DOHH2 (cell line): Measurements from ENCODE around the gene GABRR2.

ENCODE experiments used
- H3F3A ChIP-seq: fragments of 200-600 bp; sonication (generic), shearing (Covaris generic); 2 replicates; pipeline ENCODE4 v1.6.0; 2016; ENCODE audit warnings: antibody characterized with exemption, mild to moderate bottlenecking; ENCODE audit not compliant: control insufficient read depth, insufficient read depth
- H3K27ac ChIP-seq: fragments of 200-600 bp; sonication (generic); 2 replicates; pipeline ENCODE4 v1.5.1; 2014; ENCODE audit warnings: low read depth, mild to moderate bottlenecking, low read length, moderate library complexity
- H3K27me3 ChIP-seq: fragments of 200-600 bp; sonication (generic); 2 replicates; pipeline ENCODE4 v1.6.1; 2014; ENCODE audit warnings: mild to moderate bottlenecking, low read length, mixed read lengths; ENCODE audit not compliant: control insufficient read depth
- H3K36me3 ChIP-seq: fragments of 200-600 bp; sonication (generic); 2 replicates; pipeline ENCODE4 v1.6.1; 2014; ENCODE audit warnings: mild to moderate bottlenecking, low read length, moderate library complexity, mixed read lengths; ENCODE audit not compliant: control insufficient read depth
- H3K4me1 ChIP-seq: fragments of 200-600 bp; sonication (generic); 2 replicates; pipeline ENCODE4 v1.6.1; 2014; ENCODE audit warnings: mild to moderate bottlenecking, low read length, mixed read lengths; ENCODE audit not compliant: control insufficient read depth
- H3K4me2 ChIP-seq: fragments of 200-600 bp; sonication (generic); 2 replicates; pipeline ENCODE4 v1.6.0; 2014; ENCODE audit warnings: mild to moderate bottlenecking, low read length, moderate library complexity
- H3K4me3 ChIP-seq: fragments of 200-600 bp; sonication (generic); 2 replicates; pipeline ENCODE4 v1.5.1; 2014; ENCODE audit warnings: mild to moderate bottlenecking, low read length, mixed read lengths
- H3K79me2 ChIP-seq: fragments of 200-600 bp; sonication (generic); 2 replicates; pipeline ENCODE4 v1.6.1; 2014; ENCODE audit warnings: mild to moderate bottlenecking, low read length, mixed read lengths; ENCODE audit not compliant: control insufficient read depth
- H3K9me2 ChIP-seq: fragments of 200-600 bp; sonication (generic); replicated peaks from 2 replicates; pipeline ENCODE4 v1.6.1; 2014; ENCODE audit warnings: mild to moderate bottlenecking, low read length, mixed read lengths; ENCODE audit not compliant: control insufficient read depth
- H3K9me3 ChIP-seq: fragments of 200-600 bp; sonication (generic); 2 replicates; pipeline ENCODE4 v1.6.1; 2014; ENCODE audit warnings: antibody characterized with exemption, low read length, mixed read lengths; ENCODE audit not compliant: control insufficient read depth, insufficient read depth
- H4K20me1 ChIP-seq: fragments of 200-600 bp; sonication (generic); 2 replicates; pipeline ENCODE4 v1.6.0; 2014; ENCODE audit warnings: low read depth, mild to moderate bottlenecking, antibody characterized with exemption, low read length, moderate library complexity; ENCODE audit not compliant: control insufficient read depth, insufficient read depth
- CTCF ChIP-seq: fragments of 200-600 bp; sonication (generic); IDR thresholded peaks from one replicate; pipeline ENCODE4 v1.5.1; 2014; ENCODE audit warnings: antibody characterized with exemption, mild to moderate bottlenecking, low read depth, low read length; ENCODE audit not compliant: poor library complexity, severe bottlenecking
- EZH2phosphoT487 ChIP-seq: fragments of 200-600 bp; sonication (generic); IDR thresholded peaks from 2 replicates; pipeline ENCODE4 v1.6.1; 2017; ENCODE audit warnings: borderline replicate concordance, mild to moderate bottlenecking, antibody characterized with exemption, low read length, moderate library complexity, mixed read lengths

The GABRR2 gene

GRCh38 chr6:89315249-89315885 lies at the start of gene GABRR2:
GABRR2 (minus strand) TSS chr6:89315299; CDS start chr6:89315165, 134 bp downstream.
- Histone ChIP-seq H3K36me3 (0 out of 2 replicates have a peak, but pooled peaks cover 6% of the 10 kb centered on the region), H3K9me2 (no peaks in the 10 kb centered on the region), H3K9me3 (no peaks in the 10 kb centered on the region), H3K4me1 (peaks cover 41% of the 10 kb centered on the region), H3K27ac (no peak within 1 kb of the TSS), H4K20me1 (no peaks in the 10 kb centered on the region), H3F3A (no peaks in the 10 kb centered on the region), H3K27me3 (no peaks in the 10 kb centered on the region), H3K4me2 (no peak within 1 kb of the TSS), H3K79me2 (no peaks in the 10 kb centered on the region), H3K4me3 (no peak within 1 kb of the TSS)
- TF ChIP-seq EZH2phosphoT487, result no peak
- no peak for TF ChIP-seq CTCF

- Histone ChIP-seq H3K27ac (no peak overlapping the region), H3K27me3 (no peaks in the 10 kb centered on the region), H3K9me3 (no peaks in the 10 kb centered on the region), H4K20me1 (no peaks in the 10 kb centered on the region), H3K36me3 (peaks cover 7% of the 10 kb centered on the region; the same call in 1 of the 2 replicates), H3K79me2 (peaks cover 10% of the 10 kb centered on the region), H3K9me2 (no peaks in the 10 kb centered on the region), H3K4me1 (peaks cover 92% of the 10 kb centered on the region), H3K4me3 (no peak overlapping the region), H3K4me2 (peak overlapping the region; percentile 10), H3F3A (0 out of 2 replicates have a peak, but pooled peaks cover 6% of the 10 kb centered on the region)
- TF ChIP-seq CTCF (no peak), EZH2phosphoT487 (no peak)
Observed at GRCh38 chr6:89364586-89364985, 49.5 kb upstream of the GABRR2 start.

- peak overlapping the region; percentile 61 for H3K4me2 ChIP-seq
- H3K79me2 ChIP-seq, result peaks cover 16% of the 10 kb centered on the region
- peaks cover 25% of the 10 kb centered on the region for H3F3A ChIP-seq
- TF ChIP-seq EZH2phosphoT487 (no peak), CTCF (no peak)
- H3K27me3 ChIP-seq, result no peaks in the 10 kb centered on the region
- no peaks in the 10 kb centered on the region for H3K9me2 ChIP-seq
- peaks cover 89% of the 10 kb centered on the region for H3K4me1 ChIP-seq
- no peaks in the 10 kb centered on the region for H4K20me1 ChIP-seq
- H3K27ac ChIP-seq, result peak overlapping the region; percentile 99
- no peaks in the 10 kb centered on the region for H3K9me3 ChIP-seq
- H3K4me3 ChIP-seq, result peak overlapping the region; percentile 69
- H3K36me3 ChIP-seq, result peaks cover 11% of the 10 kb centered on the region
Observed at GRCh38 chr6:89361171-89361570, 46.1 kb upstream of the GABRR2 start.
